ENCODE data around the gene TEX29. TPM values are rescaled to one million over a fixed set of nuclear protein-coding genes. Genes with fewer than 3 reads are reported as not detected.

TEX29 gene
- polyA plus RNA-seq, 1 donor from 2014 or later, result not detected

DNA sequence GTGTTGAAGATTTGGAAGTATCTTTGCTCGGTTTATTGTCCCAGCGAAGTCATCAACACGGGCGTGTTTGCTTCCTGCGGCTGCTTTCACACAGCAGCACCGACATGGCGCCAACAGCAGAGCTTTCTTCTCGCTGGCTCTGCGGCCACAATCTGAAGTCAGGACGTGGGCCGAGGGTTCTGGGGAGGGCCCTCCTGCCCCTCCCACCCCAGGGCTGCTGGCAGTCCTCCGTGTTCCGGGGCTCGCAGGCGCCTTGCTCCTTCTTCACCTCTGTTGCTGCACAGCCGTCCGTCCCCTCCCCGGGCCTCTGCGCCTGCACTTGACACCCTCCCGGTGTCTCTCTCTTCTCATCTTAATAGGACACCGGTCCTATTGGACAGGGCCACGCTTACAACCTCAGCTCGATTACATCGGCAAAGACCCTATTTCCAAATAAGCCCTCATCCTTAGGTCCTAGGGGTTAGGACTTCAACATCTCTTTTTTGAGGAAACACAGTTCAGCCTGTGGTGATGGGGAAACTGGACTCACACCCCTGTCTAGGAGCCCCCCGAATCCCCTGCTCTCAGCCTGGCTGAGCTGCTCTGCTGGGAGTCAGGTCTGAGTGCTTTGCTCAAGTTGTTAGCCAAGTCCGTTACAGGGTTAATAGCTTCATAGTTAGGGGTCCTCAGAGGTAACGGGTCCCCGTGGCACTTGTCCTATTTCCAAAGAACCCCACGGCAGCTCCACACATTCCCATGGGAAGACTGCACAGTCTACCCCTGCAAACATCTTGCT, 2.7 kb upstream of the TEX29 start:
- Histone ChIP-seq H3K9me3 (ENCODE audit: low read length) (peaks cover 6% of the 10 kb centered on the region), H3F3A (ENCODE audit: insufficient read depth, low read length, poor library complexity, severe bottlenecking) (no peaks in the 10 kb centered on the region), H3K27me3 (ENCODE audit: insufficient read depth, low read depth, low read length) (no peaks in the 10 kb centered on the region), H2AFZ (ENCODE audit: low read depth, low read length) (no peak overlapping the region), H3K4me2 (ENCODE audit: low read length) (no peak overlapping the region), H3K9me2 (ENCODE audit: insufficient read depth, low read length) (no peaks in the 10 kb centered on the region), H3K9ac (ENCODE audit: low read length) (no peak overlapping the region), H4K20me1 (ENCODE audit: insufficient read depth) (no peaks in the 10 kb centered on the region), H3K36me3 (ENCODE audit: insufficient read depth, low read length) (no peaks in the 10 kb centered on the region), H3K27ac (ENCODE audit: low read length) (no peak overlapping the region), H3K4me3 (ENCODE audit: low read length) (no peak overlapping the region), H3K79me2 (replicated peaks; ENCODE audit: insufficient read depth, low read length) (no peaks in the 10 kb centered on the region)
- TF ChIP-seq EP300 (conservative IDR thresholded peaks at IDR 0.05; ENCODE audit: poor library complexity, severe bottlenecking) (no peak), RAD21 (conservative IDR thresholded peaks at IDR 0.05) (no peak), SMC3 (conservative IDR thresholded peaks at IDR 0.05; ENCODE audit: poor library complexity) (no peak), TAF1 (IDR thresholded peaks at IDR 0.05; ENCODE audit: low read depth) (no peak), MXI1 (conservative IDR thresholded peaks at IDR 0.05; ENCODE audit: poor library complexity, severe bottlenecking) (no peak), EZH2 (IDR thresholded peaks at IDR 0.05; ENCODE audit: borderline replicate concordance, insufficient read depth, low read length, poor library complexity, severe bottlenecking) (no peak), POLR2AphosphoS5 (IDR thresholded peaks at IDR 0.05) (no peak)
- TF ChIP-seq, protein P1, sequence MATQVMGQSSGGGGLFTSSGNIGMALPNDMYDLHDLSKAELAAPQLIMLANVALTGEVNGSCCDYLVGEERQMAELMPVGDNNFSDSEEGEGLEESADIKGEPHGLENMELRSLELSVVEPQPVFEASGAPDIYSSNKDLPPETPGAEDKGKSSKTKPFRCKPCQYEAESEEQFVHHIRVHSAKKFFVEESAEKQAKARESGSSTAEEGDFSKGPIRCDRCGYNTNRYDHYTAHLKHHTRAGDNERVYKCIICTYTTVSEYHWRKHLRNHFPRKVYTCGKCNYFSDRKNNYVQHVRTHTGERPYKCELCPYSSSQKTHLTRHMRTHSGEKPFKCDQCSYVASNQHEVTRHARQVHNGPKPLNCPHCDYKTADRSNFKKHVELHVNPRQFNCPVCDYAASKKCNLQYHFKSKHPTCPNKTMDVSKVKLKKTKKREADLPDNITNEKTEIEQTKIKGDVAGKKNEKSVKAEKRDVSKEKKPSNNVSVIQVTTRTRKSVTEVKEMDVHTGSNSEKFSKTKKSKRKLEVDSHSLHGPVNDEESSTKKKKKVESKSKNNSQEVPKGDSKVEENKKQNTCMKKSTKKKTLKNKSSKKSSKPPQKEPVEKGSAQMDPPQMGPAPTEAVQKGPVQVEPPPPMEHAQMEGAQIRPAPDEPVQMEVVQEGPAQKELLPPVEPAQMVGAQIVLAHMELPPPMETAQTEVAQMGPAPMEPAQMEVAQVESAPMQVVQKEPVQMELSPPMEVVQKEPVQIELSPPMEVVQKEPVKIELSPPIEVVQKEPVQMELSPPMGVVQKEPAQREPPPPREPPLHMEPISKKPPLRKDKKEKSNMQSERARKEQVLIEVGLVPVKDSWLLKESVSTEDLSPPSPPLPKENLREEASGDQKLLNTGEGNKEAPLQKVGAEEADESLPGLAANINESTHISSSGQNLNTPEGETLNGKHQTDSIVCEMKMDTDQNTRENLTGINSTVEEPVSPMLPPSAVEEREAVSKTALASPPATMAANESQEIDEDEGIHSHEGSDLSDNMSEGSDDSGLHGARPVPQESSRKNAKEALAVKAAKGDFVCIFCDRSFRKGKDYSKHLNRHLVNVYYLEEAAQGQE (IDR thresholded peaks at IDR 0.05; ENCODE audit: borderline replicate concordance), result no peak
- TF ChIP-seq, protein P2, sequence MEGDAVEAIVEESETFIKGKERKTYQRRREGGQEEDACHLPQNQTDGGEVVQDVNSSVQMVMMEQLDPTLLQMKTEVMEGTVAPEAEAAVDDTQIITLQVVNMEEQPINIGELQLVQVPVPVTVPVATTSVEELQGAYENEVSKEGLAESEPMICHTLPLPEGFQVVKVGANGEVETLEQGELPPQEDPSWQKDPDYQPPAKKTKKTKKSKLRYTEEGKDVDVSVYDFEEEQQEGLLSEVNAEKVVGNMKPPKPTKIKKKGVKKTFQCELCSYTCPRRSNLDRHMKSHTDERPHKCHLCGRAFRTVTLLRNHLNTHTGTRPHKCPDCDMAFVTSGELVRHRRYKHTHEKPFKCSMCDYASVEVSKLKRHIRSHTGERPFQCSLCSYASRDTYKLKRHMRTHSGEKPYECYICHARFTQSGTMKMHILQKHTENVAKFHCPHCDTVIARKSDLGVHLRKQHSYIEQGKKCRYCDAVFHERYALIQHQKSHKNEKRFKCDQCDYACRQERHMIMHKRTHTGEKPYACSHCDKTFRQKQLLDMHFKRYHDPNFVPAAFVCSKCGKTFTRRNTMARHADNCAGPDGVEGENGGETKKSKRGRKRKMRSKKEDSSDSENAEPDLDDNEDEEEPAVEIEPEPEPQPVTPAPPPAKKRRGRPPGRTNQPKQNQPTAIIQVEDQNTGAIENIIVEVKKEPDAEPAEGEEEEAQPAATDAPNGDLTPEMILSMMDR (IDR thresholded peaks at IDR 0.05; ENCODE audit: poor library complexity, severe bottlenecking), result no peak

GRCh38 chr13:111318386-111318785, 2.1 kb upstream of the TEX29 start:
- no peak for TF ChIP-seq EZH2 (IDR thresholded peaks at IDR 0.05; ENCODE audit: borderline replicate concordance, insufficient read depth, low read length, poor library complexity, severe bottlenecking)
- TF ChIP-seq EP300 (conservative IDR thresholded peaks at IDR 0.05; ENCODE audit: poor library complexity, severe bottlenecking), result no peak
- no peak for TF ChIP-seq MXI1 (conservative IDR thresholded peaks at IDR 0.05; ENCODE audit: poor library complexity, severe bottlenecking)
- TF ChIP-seq TAF1 (IDR thresholded peaks at IDR 0.05; ENCODE audit: low read depth), result no peak
- TF ChIP-seq SMC3 (conservative IDR thresholded peaks at IDR 0.05; ENCODE audit: poor library complexity), result no peak
- TF ChIP-seq POLR2AphosphoS5 (IDR thresholded peaks at IDR 0.05), result no peak
- TF ChIP-seq, protein P1 (IDR thresholded peaks at IDR 0.05; ENCODE audit: borderline replicate concordance), result no peak
- no peak for TF ChIP-seq RAD21 (conservative IDR thresholded peaks at IDR 0.05)
- TF ChIP-seq, protein P2 (IDR thresholded peaks at IDR 0.05; ENCODE audit: poor library complexity, severe bottlenecking), result no peak
- no peaks in the 10 kb centered on the region for H3K79me2 ChIP-seq (replicated peaks; ENCODE audit: insufficient read depth, low read length)
- no peaks in the 10 kb centered on the region for H3K36me3 ChIP-seq (ENCODE audit: insufficient read depth, low read length)
- H2AFZ ChIP-seq (ENCODE audit: low read depth, low read length), result no peak overlapping the region
- no peaks in the 10 kb centered on the region for H3K9me2 ChIP-seq (ENCODE audit: insufficient read depth, low read length)
- no peak overlapping the region for H3K27ac ChIP-seq (ENCODE audit: low read length)
- no peaks in the 10 kb centered on the region for H3K27me3 ChIP-seq (ENCODE audit: insufficient read depth, low read depth, low read length)
- H4K20me1 ChIP-seq (ENCODE audit: insufficient read depth), result no peaks in the 10 kb centered on the region
- no peaks in the 10 kb centered on the region for H3K9me3 ChIP-seq (ENCODE audit: low read length)
- H3K9ac ChIP-seq (ENCODE audit: low read length), result no peak overlapping the region
- H3K4me2 ChIP-seq (ENCODE audit: low read length), result no peak overlapping the region
- no peaks in the 10 kb centered on the region for H3F3A ChIP-seq (ENCODE audit: insufficient read depth, low read length, poor library complexity, severe bottlenecking)
- no peak overlapping the region for H3K4me3 ChIP-seq (ENCODE audit: low read length)
